Calu3 (cell line): ENCODE data around the gene MT1X. TPM values are rescaled to one million over a fixed set of nuclear protein-coding genes. Genes with fewer than 3 reads are reported as not detected.

ENCODE experiments used
- BruUV-seq: library from RNA; stranded (reverse); fragments of 400-500 nt; replicated peaks from 2 replicates; lab custom pipeline; 2021; lab: Mats Ljungman, UMichigan
- CTCF ChIA-PET: fragments of 300-600 bp; sonication (Branson Sonifier 250); formaldehyde crosslinking; loops from one replicate; lab custom pipeline; 2022; ENCODE audit warnings: antibody characterized with exemption; lab: Charles Lee
- DNase-seq: peaks from one replicate; pipeline ENCODE4 v3.0.0; 2022
- H3K27ac Mint-ChIP-seq: one replicate; pipeline ENCODE4 v1.8.0; 2022; ENCODE audit warnings: mixed read lengths; ENCODE audit not compliant: unreplicated experiment
- H3K27me3 Mint-ChIP-seq: one replicate; pipeline ENCODE4 v1.8.0; 2022; ENCODE audit warnings: mixed read lengths; ENCODE audit not compliant: unreplicated experiment
- H3K36me3 Mint-ChIP-seq: one replicate; pipeline ENCODE4 v1.8.0; 2022; ENCODE audit warnings: mild to moderate bottlenecking, moderate library complexity, mixed read lengths; ENCODE audit not compliant: insufficient read depth, unreplicated experiment
- H3K4me1 Mint-ChIP-seq: one replicate; pipeline ENCODE4 v1.8.0; 2022; ENCODE audit warnings: mild to moderate bottlenecking, low read depth, mixed read lengths; ENCODE audit not compliant: unreplicated experiment
- H3K4me3 Mint-ChIP-seq: one replicate; pipeline ENCODE4 v1.8.0; 2022; ENCODE audit warnings: mild to moderate bottlenecking, low read depth, moderate library complexity, mixed read lengths; ENCODE audit not compliant: unreplicated experiment
- H3K9me3 Mint-ChIP-seq: one replicate; pipeline ENCODE4 v1.8.0; 2022; ENCODE audit warnings: low read depth, mixed read lengths; ENCODE audit not compliant: unreplicated experiment
- CTCF ChIP-seq: fragments of 200-600 bp; IDR thresholded peaks from one replicate; pipeline ENCODE4 v1.8.0; 2022; ENCODE audit warnings: antibody characterized with exemption; ENCODE audit not compliant: unreplicated experiment
- intact Hi-C: fragments of 100-400 bp; cut with micrococcal nuclease; formaldehyde crosslinking; loops from one replicate; pipeline ENCODE4 v1.10.0; 2022; ENCODE audit not compliant: unreplicated experiment
- total RNA-seq: library from RNA; stranded (reverse); gene quantifications from 2 replicates; pipeline ENCODE4 v1.2.3, GENCODE V29; 2022

The MT1X gene
- total RNA-seq, 1 experiment from 2014 or later, result 5.3 TPM

- Mint-ChIP-seq H3K27me3 (peaks cover 92% of the 10 kb centered on the region), H3K27ac (no peak overlapping the region), H3K9me3 (no peaks in the 10 kb centered on the region), H3K4me3 (no peak overlapping the region), H3K4me1 (peaks cover 21% of the 10 kb centered on the region), H3K36me3 (peaks cover 11% of the 10 kb centered on the region)
- BruUV-seq, result no TSS peak
- no peak for TF ChIP-seq CTCF
- no peak for DNase-seq
- intact Hi-C loops, result no loop called here
- CTCF ChIA-PET, result no interaction called here
Measured at GRCh38 chr16:56645311-56645710, 37.0 kb upstream of the MT1X start.

GRCh38 chr16:56645838-56646237 is 36.4 kb upstream of the MT1X start:
- peaks cover 11% of the 10 kb centered on the region for H3K36me3 Mint-ChIP-seq
- H3K9me3 Mint-ChIP-seq, result no peaks in the 10 kb centered on the region
- H3K4me1 Mint-ChIP-seq, result peaks cover 21% of the 10 kb centered on the region
- TF ChIP-seq CTCF, result no peak
- H3K27me3 Mint-ChIP-seq, result peaks cover 88% of the 10 kb centered on the region
- DNase-seq, result no peak
- H3K4me3 Mint-ChIP-seq, result no peak overlapping the region
- no peak overlapping the region for H3K27ac Mint-ChIP-seq
- BruUV-seq, result no TSS peak
- CTCF ChIA-PET, result no interaction called here
- intact Hi-C loops, result no loop called here

- intact Hi-C loops, result no loop called here
- no TSS peak for BruUV-seq
- DNase-seq, result no peak
- Mint-ChIP-seq H3K4me3 (no peak overlapping the region), H3K27me3 (peaks cover 90% of the 10 kb centered on the region), H3K9me3 (no peaks in the 10 kb centered on the region), H3K4me1 (peaks cover 17% of the 10 kb centered on the region), H3K27ac (no peak overlapping the region), H3K36me3 (peaks cover 11% of the 10 kb centered on the region)
- CTCF ChIA-PET, result no interaction called here
- no peak for TF ChIP-seq CTCF
Measured at GRCh38 chr16:56647641-56648431, 34.4 kb upstream of the MT1X start.

GRCh38 chr16:56649271-56649670 is 33.0 kb upstream of the MT1X start:
- TF ChIP-seq CTCF, result no peak
- Mint-ChIP-seq H3K9me3 (no peaks in the 10 kb centered on the region), H3K27ac (no peak overlapping the region), H3K36me3 (no peaks in the 10 kb centered on the region), H3K4me3 (no peak overlapping the region), H3K27me3 (peaks cover 81% of the 10 kb centered on the region), H3K4me1 (peaks cover 2% of the 10 kb centered on the region)
- no peak for DNase-seq
- intact Hi-C loops, result no loop called here
- CTCF ChIA-PET, result interaction anchor here (1.1 kb wide), 1 partner anchor 53 kb away, joined by 5 read pairs; no protein-coding TSS in a partner anchor
- no TSS peak for BruUV-seq
